Measurements from ENCODE around the gene NUDT21. TPM values are rescaled to one million over a fixed set of nuclear protein-coding genes. Genes with fewer than 3 reads are reported as not detected.

Gene NUDT21
- total RNA-seq, 1 experiment from 2014 or later, result 218 TPM

DNA sequence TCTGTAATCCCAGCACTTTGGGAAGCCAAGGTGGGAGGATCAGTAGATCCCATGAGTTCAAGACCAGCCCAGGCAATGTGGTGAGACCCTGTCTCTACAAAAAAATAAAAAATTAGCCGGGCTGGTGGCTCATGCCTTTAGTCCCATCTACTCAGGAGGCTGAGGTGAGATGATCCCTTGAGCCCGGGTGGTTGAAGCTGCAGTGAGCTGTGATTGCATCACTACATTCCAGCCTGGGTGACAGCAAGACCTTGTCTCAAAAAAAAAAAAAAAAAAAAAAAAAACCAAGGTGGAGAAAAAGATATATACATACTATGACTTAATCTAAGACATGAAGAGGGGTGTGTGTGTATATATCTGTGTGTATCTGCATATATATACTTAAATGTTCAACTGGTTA lies 42.0 kb upstream of the NUDT21 start:
- peaks cover under 1 to 8% of the 10 kb centered on the region in 2 experiments; a peak in 1 of 4 replicates for H3K36me3 ChIP-seq (ENCODE audit: control insufficient read depth in 1 of 2, insufficient read depth in 2 of 2, low read length in 2 of 2)
- H3K4me1 ChIP-seq (ENCODE audit: control insufficient read depth in 1 of 2, insufficient read depth in 2 of 2, low read length in 2 of 2), result no peaks in the 10 kb centered on the region
- no peak overlapping the region for H2AFZ ChIP-seq (ENCODE audit: low read depth, low read length, poor library complexity, severe bottlenecking)
- no peak for TF ChIP-seq ZFX (IDR thresholded peaks at IDR 0.05)
- TF ChIP-seq RAD21 (IDR thresholded peaks at IDR 0.05; ENCODE audit: low read depth), result no peak
- no peak for TF ChIP-seq POLR2AphosphoS5 (IDR thresholded peaks at IDR 0.05; ENCODE audit: low read depth, low read length)
- TF ChIP-seq, protein P1, sequence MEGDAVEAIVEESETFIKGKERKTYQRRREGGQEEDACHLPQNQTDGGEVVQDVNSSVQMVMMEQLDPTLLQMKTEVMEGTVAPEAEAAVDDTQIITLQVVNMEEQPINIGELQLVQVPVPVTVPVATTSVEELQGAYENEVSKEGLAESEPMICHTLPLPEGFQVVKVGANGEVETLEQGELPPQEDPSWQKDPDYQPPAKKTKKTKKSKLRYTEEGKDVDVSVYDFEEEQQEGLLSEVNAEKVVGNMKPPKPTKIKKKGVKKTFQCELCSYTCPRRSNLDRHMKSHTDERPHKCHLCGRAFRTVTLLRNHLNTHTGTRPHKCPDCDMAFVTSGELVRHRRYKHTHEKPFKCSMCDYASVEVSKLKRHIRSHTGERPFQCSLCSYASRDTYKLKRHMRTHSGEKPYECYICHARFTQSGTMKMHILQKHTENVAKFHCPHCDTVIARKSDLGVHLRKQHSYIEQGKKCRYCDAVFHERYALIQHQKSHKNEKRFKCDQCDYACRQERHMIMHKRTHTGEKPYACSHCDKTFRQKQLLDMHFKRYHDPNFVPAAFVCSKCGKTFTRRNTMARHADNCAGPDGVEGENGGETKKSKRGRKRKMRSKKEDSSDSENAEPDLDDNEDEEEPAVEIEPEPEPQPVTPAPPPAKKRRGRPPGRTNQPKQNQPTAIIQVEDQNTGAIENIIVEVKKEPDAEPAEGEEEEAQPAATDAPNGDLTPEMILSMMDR (IDR thresholded peaks at IDR 0.05 in 2 of 3, conservative IDR thresholded peaks at IDR 0.05 in 1 of 3; ENCODE audit: borderline replicate concordance in 1 of 3, insufficient read depth in 1 of 3, low read depth in 2 of 3, low read length in 2 of 3), result no peak
- TF ChIP-seq POLR2A (IDR thresholded peaks at IDR 0.05; ENCODE audit: borderline replicate concordance, extremely low read depth, insufficient read depth, insufficient read length), result no peak
- TF ChIP-seq, protein P2, sequence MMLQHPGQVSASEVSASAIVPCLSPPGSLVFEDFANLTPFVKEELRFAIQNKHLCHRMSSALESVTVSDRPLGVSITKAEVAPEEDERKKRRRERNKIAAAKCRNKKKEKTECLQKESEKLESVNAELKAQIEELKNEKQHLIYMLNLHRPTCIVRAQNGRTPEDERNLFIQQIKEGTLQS (IDR thresholded peaks at IDR 0.05), result no peak
- TF ChIP-seq EGR1 (IDR thresholded peaks at IDR 0.05; ENCODE audit: low read depth), result no peak
- no peak for TF ChIP-seq EZH2phosphoT487 (IDR thresholded peaks at IDR 0.05; ENCODE audit: borderline replicate concordance)
- TF ChIP-seq YY1 (IDR thresholded peaks at IDR 0.05; ENCODE audit: extremely low read depth, insufficient replicate concordance, low read depth, low read length), result no peak
- TF ChIP-seq SP1 (IDR thresholded peaks at IDR 0.05; ENCODE audit: low read depth), result no peak
- intact Hi-C loops (cut with micrococcal nuclease), result no loop called here
- H3K9ac ChIP-seq (ENCODE audit: low read length), result no peak overlapping the region
- no peak overlapping the region for H3K4me2 ChIP-seq (ENCODE audit: low read length)
- RAD21 ChIA-PET (ENCODE audit: low non-redundant PET in 1 of 2, low total read pairs in 2 of 2, uncharacterized antibody in 2 of 2, unreplicated experiment in 2 of 2), result no interaction called here
- H4K20me1 ChIP-seq (ENCODE audit: insufficient read depth), result no peaks in the 10 kb centered on the region
- H3K27ac ChIP-seq (ENCODE audit: low read depth, low read length), result no peak overlapping the region
- no TSS peak for BruUV-seq (replicated peaks)
- no peaks in the 10 kb centered on the region for H3K79me2 ChIP-seq (ENCODE audit: insufficient read depth, low read length)
- ATAC-seq (no peak), DNase-seq (ENCODE audit: low read depth, low spot score) (no peak)
- POLR2A ChIA-PET, result no interaction called here
- no peaks in the 10 kb centered on the region for H3K9me2 ChIP-seq (ENCODE audit: insufficient read depth)
- no peaks in the 10 kb centered on the region for H3K9me3 ChIP-seq (ENCODE audit: control insufficient read depth in 1 of 2, insufficient read depth in 1 of 2, low read depth in 1 of 2, low read length in 2 of 2)
- CTCF ChIA-PET, result no interaction called here
- no peak overlapping the region for H3K4me3 ChIP-seq (replicated peaks in 1 of 2; ENCODE audit: low read depth in 1 of 2, low read length in 2 of 2)
- H3K27me3 ChIP-seq (ENCODE audit: insufficient read depth, low read length), result no peaks in the 10 kb centered on the region

All from HCT116 (cell line).